Nephron progenitor cell (in vitro differentiated cells): ENCODE data around the gene HIRA.
"Not testable (repeated sequence)": the region's sequence is repeated elsewhere in the genome, so short reads cannot be mapped to it uniquely, and the experiment has no call there.

Experiments used
- DNase-seq: peaks from one replicate; pipeline ENCODE4 v3.0.0; 2021
- H3K27ac Mint-ChIP-seq: 2 replicates; pipeline ENCODE4 v1.8.0; 2021; ENCODE audit warnings: mild to moderate bottlenecking, moderate library complexity, mixed read lengths
- H3K27me3 Mint-ChIP-seq: 2 replicates; pipeline ENCODE4 v1.8.0; 2021; ENCODE audit warnings: mild to moderate bottlenecking, low read depth, mixed read lengths; ENCODE audit not compliant: poor library complexity
- H3K36me3 Mint-ChIP-seq: 2 replicates; pipeline ENCODE4 v1.8.0; 2021; ENCODE audit warnings: low read depth, mixed read lengths
- H3K4me1 Mint-ChIP-seq: 2 replicates; pipeline ENCODE4 v1.8.0; 2021; ENCODE audit warnings: mixed read lengths
- H3K4me3 Mint-ChIP-seq: 2 replicates; pipeline ENCODE4 v1.8.0; 2021; ENCODE audit warnings: mild to moderate bottlenecking, moderate library complexity, mixed read lengths
- H3K9me3 Mint-ChIP-seq: 2 replicates; pipeline ENCODE4 v1.8.0; 2021; ENCODE audit warnings: mild to moderate bottlenecking, moderate library complexity, mixed read lengths
- TF ChIP-seq, protein P1 (sequence below): fragments of 200-600 bp; sonication (generic); IDR thresholded peaks from 2 replicates; pipeline ENCODE4 v1.5.0; 2021; ENCODE audit warnings: antibody characterized with exemption

Gene HIRA

DNA sequence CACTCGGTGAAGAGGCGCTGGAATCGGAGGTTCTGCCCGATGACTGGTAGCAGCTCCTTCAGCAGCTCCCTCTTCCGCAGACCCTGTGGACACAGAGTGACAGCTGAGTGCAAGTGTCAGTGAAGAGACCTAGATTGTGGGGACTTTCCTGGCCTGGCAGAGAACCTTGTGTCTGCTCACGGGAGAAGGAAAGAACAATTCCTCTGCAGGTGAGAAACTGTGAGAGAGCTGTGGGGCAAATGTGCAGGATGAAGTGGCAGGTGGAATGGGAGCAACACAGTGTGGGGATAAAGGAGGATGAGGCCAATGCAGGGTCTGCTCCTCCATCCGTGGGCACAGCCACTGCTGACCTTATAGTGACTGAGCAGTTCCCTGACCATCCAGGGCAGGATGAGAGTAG, 100.1 kb downstream of the HIRA start:
- H3K27ac Mint-ChIP-seq, result no peak overlapping the region
- H3K27me3 Mint-ChIP-seq, result peaks cover 6% of the 10 kb centered on the region
- TF ChIP-seq, protein P1, sequence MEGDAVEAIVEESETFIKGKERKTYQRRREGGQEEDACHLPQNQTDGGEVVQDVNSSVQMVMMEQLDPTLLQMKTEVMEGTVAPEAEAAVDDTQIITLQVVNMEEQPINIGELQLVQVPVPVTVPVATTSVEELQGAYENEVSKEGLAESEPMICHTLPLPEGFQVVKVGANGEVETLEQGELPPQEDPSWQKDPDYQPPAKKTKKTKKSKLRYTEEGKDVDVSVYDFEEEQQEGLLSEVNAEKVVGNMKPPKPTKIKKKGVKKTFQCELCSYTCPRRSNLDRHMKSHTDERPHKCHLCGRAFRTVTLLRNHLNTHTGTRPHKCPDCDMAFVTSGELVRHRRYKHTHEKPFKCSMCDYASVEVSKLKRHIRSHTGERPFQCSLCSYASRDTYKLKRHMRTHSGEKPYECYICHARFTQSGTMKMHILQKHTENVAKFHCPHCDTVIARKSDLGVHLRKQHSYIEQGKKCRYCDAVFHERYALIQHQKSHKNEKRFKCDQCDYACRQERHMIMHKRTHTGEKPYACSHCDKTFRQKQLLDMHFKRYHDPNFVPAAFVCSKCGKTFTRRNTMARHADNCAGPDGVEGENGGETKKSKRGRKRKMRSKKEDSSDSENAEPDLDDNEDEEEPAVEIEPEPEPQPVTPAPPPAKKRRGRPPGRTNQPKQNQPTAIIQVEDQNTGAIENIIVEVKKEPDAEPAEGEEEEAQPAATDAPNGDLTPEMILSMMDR, result no peak
- H3K36me3 Mint-ChIP-seq, result peaks cover 93% of the 10 kb centered on the region
- no peaks in the 10 kb centered on the region for H3K4me1 Mint-ChIP-seq
- no peak for DNase-seq
- peaks cover 71% of the 10 kb centered on the region for H3K9me3 Mint-ChIP-seq
- H3K4me3 Mint-ChIP-seq, result no peak overlapping the region

DNA sequence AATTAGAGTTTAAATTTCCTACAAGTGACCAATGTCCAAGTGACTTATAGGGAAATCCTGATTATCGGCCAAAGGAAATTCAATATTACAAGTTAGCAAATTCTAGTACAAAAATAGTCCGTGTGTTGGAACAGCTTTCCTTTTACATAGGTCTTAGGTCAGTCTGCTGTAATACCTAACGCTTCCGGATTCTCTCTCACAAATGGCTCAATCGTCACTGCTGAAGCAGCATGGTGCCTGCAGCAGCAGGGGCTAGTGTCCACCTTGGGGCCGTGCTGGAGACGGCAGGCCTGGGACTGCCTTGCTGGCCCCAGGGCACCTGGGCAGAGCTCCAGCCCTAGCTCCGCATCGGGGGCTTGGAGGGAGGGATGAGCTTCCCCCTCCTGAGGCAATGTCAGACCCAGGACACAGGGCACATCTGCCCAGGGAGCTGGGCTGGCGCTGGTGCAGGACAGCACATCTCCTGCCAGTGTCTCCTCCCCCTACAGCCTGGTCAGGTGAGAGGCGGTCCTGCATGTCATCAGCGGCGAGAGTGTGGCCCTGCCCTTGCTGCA, 100.6 kb downstream of the HIRA start:
- H3K9me3 Mint-ChIP-seq, result peaks cover 71% of the 10 kb centered on the region
- no peak overlapping the region for H3K27ac Mint-ChIP-seq
- H3K27me3 Mint-ChIP-seq, result peaks cover 8% of the 10 kb centered on the region
- peaks cover 93% of the 10 kb centered on the region for H3K36me3 Mint-ChIP-seq
- DNase-seq, result no peak
- H3K4me1 Mint-ChIP-seq, result no peaks in the 10 kb centered on the region
- TF ChIP-seq, protein P1, result no peak
- H3K4me3 Mint-ChIP-seq, result no peak overlapping the region

DNA sequence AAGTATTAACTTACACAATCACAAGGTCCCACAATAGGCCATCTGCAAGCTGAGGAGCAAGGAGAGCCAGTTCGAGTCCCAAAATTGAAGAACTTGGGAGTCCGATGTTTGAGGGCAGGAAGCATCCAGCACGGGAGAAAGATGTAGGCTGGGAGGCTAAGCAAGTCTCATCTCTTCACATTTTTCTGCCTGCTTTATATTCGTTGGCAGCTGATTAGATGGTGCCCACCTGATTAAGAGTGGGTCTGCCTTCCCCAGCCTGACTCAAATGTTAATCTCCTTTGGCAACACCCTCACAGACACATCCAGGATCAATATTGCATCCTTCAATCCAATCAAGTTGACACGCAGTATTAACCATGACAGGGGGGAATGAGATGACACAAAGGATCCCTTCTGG, 101.3 kb downstream of the HIRA start:
- DNase-seq, H3K27ac Mint-ChIP-seq, H3K4me1 Mint-ChIP-seq, H3K4me3 Mint-ChIP-seq: not testable (repeated sequence)
- Mint-ChIP-seq H3K27me3 (peaks cover 11% of the 10 kb centered on the region), H3K9me3 (peaks cover 63% of the 10 kb centered on the region), H3K36me3 (peaks cover 93% of the 10 kb centered on the region)

DNA sequence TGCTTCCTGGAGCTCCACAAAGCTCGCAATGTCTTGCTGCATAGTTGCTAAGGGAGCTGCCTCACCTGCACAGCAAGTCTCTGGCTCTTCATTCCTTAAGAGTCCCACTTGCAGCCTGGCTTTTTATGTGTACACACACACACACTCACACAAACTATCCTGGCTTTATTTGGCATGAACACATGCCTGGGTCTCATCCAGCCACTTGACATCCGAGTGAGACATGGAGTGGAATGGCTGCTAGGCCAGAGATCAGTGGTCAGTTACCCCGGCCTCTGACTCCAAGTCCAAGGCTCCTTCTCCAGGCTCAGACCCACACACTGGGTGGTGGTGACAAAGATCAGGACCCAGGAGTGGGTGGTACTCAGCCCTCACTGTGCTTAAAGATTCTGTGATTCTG, 102.1 kb downstream of the HIRA start:
- Mint-ChIP-seq H3K27ac (no peak overlapping the region), H3K4me3 (no peak overlapping the region), H3K36me3 (peaks cover 92% of the 10 kb centered on the region), H3K9me3 (peaks cover 62% of the 10 kb centered on the region), H3K27me3 (peaks cover 7% of the 10 kb centered on the region), H3K4me1 (no peaks in the 10 kb centered on the region)
- TF ChIP-seq, protein P1, result no peak
- DNase-seq, result no peak

DNA sequence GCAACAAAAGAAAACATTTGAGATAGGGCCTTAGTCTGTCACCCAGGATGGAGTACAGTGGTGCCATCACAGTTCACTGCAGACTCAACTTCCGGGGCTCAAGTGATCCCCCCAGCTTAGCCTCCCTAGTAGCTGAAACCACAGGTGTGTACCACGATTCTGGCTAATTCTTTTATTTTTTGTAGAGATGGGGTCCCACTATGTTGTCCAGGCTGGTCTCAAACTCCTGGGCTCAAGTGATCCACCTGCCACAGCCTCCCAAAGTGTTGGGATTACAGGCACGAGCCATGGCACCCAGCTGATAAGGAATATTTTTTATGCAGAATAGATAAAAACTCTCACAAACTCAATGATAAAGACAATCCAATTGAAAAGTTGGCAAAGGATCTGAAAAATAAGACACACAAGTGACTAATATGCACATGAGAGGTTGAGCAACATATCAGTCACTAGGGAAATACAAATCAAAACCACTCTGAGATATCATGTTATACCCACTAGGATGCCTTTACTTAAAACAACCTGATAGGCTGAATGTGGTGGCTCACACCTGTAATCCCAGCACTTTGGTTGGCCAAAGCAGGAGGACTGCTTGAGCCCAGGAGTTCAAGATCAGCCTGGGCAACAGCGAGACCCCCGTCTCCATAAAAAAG, 106.1 kb downstream of the HIRA start:
- no peak overlapping the region for H3K4me3 Mint-ChIP-seq
- no peak for DNase-seq
- peaks cover 68% of the 10 kb centered on the region for H3K36me3 Mint-ChIP-seq
- no peaks in the 10 kb centered on the region for H3K4me1 Mint-ChIP-seq
- peaks cover 63% of the 10 kb centered on the region for H3K9me3 Mint-ChIP-seq
- TF ChIP-seq, protein P1, result no peak
- peaks cover 7% of the 10 kb centered on the region for H3K27me3 Mint-ChIP-seq
- H3K27ac Mint-ChIP-seq, result no peak overlapping the region

DNA sequence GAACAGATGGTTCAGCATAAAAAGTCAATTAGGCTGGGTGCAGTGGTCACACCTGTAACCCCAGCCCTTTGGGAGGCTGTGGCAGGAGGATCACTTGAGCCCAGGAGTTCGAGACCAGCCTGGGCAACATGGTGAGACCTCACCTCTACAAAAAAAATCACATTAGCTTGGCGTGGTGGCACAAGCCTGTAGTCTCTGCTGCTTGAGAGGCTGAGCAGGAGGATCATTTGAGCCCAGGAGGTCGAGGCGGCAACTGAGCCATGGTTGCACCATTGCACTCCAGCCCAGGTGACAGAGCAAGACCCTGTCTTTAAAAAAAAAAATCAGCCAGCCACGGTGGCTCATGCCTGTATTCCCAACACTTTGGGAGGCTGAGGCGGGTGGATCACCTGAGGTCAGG, 108.1 kb downstream of the HIRA start:
- not testable (repeated sequence) for H3K4me1 Mint-ChIP-seq, DNase-seq, H3K4me3 Mint-ChIP-seq, H3K27ac Mint-ChIP-seq
- H3K27me3 Mint-ChIP-seq, result peaks cover 11% of the 10 kb centered on the region
- peaks cover 59% of the 10 kb centered on the region for H3K36me3 Mint-ChIP-seq
- H3K9me3 Mint-ChIP-seq, result peaks cover 69% of the 10 kb centered on the region

DNA sequence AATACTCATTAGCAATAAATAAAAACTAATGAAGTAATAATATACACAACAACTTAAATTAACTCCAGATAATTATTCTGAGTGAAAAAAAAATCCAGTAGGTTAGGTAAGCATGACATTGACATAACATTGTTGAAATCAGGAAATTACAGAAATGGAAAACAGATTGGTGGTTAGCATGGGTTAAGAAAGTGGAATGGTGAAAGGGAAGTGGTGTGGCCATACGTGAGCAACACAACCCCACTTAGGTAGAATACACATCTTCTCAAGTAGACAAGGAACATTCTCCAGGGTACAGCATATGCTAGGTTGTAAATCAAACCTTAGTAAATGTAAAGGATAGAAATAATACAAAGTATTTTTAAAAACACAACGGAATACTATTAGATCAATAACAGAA, 109.8 kb downstream of the HIRA start:
- Mint-ChIP-seq H3K4me1 (no peaks in the 10 kb centered on the region), H3K27ac (no peak overlapping the region), H3K4me3 (no peak overlapping the region), H3K36me3 (peaks cover 50% of the 10 kb centered on the region), H3K9me3 (peaks cover 75% of the 10 kb centered on the region), H3K27me3 (peaks cover 14% of the 10 kb centered on the region)
- DNase-seq, result no peak
- TF ChIP-seq, protein P1, result no peak

DNA sequence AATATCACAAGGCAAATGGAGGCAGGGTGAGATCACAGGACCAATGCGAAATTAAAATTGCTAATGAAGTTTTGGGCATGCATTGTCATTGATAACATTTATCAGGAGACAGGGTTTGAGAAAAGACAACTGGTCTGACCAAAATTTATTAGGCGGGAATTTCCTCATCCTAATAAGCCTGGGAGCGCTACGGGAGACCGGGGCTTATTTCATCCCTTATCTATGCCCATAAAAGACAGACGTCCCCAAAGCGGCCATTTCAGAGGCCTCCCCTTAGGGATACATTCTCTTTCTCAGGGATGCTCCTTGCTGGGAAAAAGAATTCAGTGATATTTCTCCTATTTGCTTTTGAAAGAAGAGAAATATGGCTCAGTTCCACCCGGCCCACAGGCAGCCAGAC, 111.4 kb downstream of the HIRA start:
- peaks cover 15% of the 10 kb centered on the region for H3K27me3 Mint-ChIP-seq
- H3K36me3 Mint-ChIP-seq, result peaks cover 37% of the 10 kb centered on the region
- H3K4me1 Mint-ChIP-seq, H3K4me3 Mint-ChIP-seq, H3K27ac Mint-ChIP-seq, DNase-seq: not testable (repeated sequence)
- peaks cover 83% of the 10 kb centered on the region for H3K9me3 Mint-ChIP-seq
